HS-27A (cell line): ENCODE results near the gene GFI1B.
"Not testable (repeated sequence)": the region's sequence is repeated elsewhere in the genome, so short reads cannot be mapped to it uniquely, and the experiment has no call there.

Experiments used
- DNase-seq: peaks from one replicate; pipeline ENCODE4 v3.0.0-alpha.2; 2012; ENCODE audit warnings: low read depth, missing footprints

Gene GFI1B

GRCh38 chr9:132969783-132970182, 8.7 kb upstream of the GFI1B start:
- no peak for DNase-seq

- DNase-seq = no peak
These were observed 8.0 kb upstream of the GFI1B start for GRCh38 chr9:132970324-132971062.

- no peak for DNase-seq
These were observed 5.3 kb upstream of the GFI1B start for GRCh38 chr9:132973166-132973565.

- DNase-seq = no peak
These were observed 4.8 kb upstream of the GFI1B start for GRCh38 chr9:132973713-132974112.

- no peak for DNase-seq
These were observed 2.5 kb upstream of the GFI1B start for GRCh38 chr9:132975961-132976360.

- no peak for DNase-seq
These were observed 1.9 kb upstream of the GFI1B start for GRCh38 chr9:132976571-132976970.

- no peak for DNase-seq
These were observed 413 bp upstream of the GFI1B start for GRCh38 chr9:132978112-132978450.

- DNase-seq = no peak
These were observed 1.7 kb downstream of the GFI1B start for GRCh38 chr9:132980157-132980556.

- no peak for DNase-seq
These were observed 4.0 kb downstream of the GFI1B start for GRCh38 chr9:132982458-132982857.

- no peak for DNase-seq
These were observed 5.2 kb downstream of the GFI1B start for GRCh38 chr9:132983491-132984201.

GRCh38 chr9:132984202-132985070, 5.9 kb downstream of the GFI1B start:
- no peak for DNase-seq

GRCh38 chr9:132985071-132985350, 6.5 kb downstream of the GFI1B start:
- no peak for DNase-seq

- DNase-seq = no peak
These were observed 7.0 kb downstream of the GFI1B start for GRCh38 chr9:132985489-132985888.

GRCh38 chr9:132986114-132986513, 7.6 kb downstream of the GFI1B start:
- no peak for DNase-seq

- no peak for DNase-seq
These were observed 8.4 kb downstream of the GFI1B start for GRCh38 chr9:132986640-132987620.

GRCh38 chr9:132988244-132989013, 9.9 kb downstream of the GFI1B start:
- DNase-seq = no peak

- DNase-seq = no peak
These were observed 10.5 kb downstream of the GFI1B start for GRCh38 chr9:132989014-132989310.

- DNase-seq = no peak
These were observed 11.0 kb downstream of the GFI1B start for GRCh38 chr9:132989414-132989996.

- DNase-seq = not testable (repeated sequence)
These were observed 11.6 kb downstream of the GFI1B start for GRCh38 chr9:132989998-132990557.

- no peak for DNase-seq
These were observed 12.3 kb downstream of the GFI1B start for GRCh38 chr9:132990781-132991180.
